GM21447 (cell line): ENCODE results near the gene EPHA7.

Source experiments
- ATAC-seq: cut with Tn5 transposase; IDR thresholded peaks from one replicate; pipeline ENCODE4 v1.9.1; 2021; ENCODE audit not compliant: unreplicated experiment

The EPHA7 gene

DNA sequence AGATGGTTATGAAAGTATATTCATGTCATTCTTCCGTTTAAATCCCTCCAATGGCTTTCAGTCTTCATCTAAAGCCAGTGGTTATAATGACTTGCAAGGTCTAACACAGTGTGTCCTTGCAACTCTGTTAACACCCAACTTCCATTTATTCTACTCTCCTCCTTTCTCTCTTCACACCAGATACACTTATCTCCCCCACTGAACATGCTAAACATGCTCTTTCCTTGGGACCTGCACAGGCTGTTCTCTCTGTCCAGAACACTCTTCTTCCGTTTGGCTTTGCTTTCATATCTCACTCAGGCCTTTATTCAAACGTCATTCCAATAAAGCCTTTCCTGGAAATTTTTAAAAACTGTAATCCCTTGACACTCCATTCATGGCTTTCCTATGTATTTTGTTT lies 91.5 kb downstream of the EPHA7 start:
- ATAC-seq: no peak

DNA sequence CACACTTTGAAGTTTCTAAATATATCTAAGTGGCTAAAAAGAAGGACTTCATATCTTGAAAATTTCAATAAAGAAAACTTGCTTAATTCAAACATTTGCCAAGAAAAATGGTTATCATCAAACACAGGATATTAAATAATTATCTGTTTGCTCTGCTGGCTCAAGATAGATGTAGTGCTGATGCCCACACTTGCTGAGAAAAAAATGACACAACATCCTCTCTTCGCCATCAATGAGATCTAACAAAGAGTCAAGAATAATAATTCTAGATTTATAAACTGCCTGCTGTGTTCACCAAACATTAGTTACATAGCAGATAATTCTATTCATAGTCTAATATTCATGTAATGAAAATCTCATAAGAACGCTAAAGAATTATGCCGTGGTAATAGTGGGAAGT lies 93.6 kb downstream of the EPHA7 start:
- ATAC-seq: no peak

DNA sequence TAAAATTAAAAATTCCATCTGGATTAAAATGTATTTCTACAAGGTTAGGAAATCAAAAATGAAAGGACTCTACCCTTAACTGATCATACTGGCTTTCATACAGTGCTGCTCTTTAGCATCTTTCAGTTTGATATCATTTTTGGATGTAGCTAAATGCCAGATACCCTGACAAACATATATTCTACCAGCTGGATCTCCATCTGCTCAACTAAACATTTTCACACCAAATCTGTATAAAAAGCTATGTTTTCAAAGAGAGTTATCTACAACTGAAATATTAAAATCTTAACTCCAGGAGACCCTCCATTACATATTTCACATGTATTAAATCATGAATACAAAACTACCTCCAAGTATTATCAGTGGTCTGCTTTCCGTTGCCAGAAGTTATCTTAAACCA lies 95.7 kb downstream of the EPHA7 start:
- ATAC-seq: no peak

DNA sequence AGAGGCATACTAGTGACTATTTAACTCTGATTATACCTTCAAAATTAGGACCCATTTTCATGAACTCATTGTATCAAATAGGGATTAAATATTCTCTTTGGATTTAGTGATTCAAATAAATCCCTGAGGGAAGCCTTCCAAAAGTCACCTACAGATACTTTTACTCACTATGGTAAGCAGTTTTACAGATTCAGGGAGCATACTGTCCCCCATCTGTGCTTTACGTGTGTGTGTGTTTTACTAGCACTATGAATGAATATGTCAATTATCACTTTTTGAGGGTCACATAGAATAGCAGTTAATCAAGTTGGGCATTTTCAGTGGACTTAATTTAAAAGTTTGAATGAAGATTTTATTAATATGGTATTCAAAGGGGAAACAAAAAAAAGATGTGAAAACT lies 96.7 kb downstream of the EPHA7 start:
- no peak for ATAC-seq

DNA sequence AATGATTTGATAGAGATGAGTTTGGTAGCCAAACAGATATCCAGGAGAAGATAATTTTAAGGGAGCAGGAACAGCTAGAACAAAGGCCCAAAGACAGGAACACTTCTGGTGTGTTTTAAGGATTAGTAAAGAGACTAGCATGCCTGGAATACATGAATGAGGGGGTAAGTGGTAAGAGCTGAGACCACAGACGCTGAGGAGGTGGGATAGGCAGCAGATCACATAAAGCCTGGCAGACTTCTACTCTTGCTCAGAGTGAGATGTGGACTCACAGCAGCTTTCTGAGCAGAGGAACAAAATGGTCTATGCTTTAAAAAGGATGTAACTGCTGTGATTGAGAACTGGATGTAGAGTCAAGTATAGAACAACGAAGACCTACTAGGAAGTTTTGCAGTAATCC lies 100.1 kb downstream of the EPHA7 start:
- no peak for ATAC-seq

DNA sequence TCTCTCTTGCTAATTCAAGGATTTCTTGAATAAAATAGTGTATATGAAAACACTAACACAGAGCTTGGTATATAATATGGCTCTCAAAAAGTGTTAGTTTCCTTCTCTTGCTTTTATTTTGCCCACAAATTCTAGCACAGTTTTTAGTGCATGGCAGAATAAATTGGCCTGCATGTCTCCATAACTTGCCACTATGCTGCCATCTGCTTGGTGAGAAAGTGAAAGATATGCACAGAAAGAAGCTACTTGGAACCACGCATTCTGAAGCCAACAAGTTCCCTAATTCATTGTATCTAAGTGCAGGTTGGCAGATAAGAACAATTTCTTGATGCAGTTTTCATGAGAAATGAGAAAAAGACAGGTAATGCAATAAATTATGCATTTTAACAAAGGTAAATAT lies 101.2 kb downstream of the EPHA7 start:
- ATAC-seq: no peak

DNA sequence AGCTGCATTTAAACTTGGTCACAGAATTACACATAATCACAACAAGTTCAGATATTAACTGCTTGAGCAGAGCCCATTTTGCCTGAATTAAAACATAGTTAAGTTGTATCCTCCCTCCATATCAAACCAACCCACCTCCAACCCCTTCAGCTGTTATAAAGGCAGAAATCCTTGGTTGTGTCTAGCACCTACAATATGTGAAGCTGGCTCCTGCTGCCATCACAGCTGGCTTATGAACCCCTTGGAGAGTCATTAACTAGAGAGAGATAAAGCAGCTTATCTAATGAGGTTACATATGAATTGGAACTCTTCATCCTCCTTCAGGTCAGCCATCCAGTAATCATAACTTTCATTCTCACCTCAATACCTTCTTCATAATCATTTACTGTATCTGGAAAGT lies 101.8 kb downstream of the EPHA7 start:
- no peak for ATAC-seq

DNA sequence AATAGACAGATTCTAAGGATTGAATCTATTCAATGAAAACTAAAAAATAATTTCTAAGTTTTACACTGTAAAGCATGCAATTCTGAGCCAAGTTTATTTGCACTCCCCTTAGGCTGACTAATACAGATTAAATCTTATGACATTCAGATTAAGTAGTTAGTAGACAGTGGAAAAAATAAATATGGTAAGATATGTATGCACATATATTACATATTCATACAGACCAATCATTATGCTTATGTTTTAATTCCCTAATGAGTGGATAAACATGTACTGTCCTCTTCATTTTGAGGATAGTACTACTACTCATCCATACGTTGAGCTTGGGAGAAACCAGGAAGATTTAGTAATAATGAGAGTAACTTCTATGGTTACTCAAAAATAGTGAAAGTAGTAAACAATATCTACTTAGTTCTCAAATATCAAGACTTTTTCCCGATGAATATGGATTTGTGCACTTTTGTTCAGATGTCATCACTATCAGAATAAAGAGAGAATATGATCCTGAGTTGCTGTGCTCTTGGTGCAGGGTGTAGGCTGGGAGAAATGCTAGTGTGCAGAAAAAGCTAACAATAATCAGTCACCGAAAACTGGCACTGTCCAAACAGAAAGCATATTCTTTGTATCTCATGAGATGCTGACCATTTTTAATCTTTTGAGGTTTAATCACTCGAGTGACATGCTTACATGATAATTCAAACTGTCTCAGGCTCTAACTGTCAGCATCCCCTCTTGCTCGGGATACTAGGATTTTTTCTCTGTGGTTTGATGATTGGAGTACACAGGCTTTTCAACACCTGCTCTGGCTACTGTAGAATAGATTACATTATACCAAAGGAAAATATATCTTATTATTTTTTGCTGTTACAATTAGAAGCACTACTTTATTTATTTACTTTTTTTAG lies 111.6 kb downstream of the EPHA7 start:
- no peak for ATAC-seq

DNA sequence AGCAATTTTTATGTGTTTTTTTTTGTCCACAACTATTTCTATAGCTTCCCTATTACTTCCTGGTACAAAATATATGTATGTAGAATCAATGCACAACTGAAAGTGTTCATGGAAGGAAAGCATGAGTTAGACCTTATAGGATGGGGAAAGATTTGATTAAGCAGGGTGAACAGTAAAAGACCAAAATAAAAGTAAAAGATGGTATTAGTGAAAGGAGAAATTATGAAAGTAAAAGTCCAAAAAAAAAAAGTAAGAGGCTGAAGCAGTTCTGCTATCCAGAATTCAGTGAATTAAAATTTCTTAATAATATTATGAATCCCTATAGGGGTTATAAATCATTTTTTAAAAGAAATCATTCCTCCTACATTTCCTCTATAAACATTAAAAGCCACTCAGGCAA lies 114.3 kb downstream of the EPHA7 start:
- ATAC-seq: no peak

DNA sequence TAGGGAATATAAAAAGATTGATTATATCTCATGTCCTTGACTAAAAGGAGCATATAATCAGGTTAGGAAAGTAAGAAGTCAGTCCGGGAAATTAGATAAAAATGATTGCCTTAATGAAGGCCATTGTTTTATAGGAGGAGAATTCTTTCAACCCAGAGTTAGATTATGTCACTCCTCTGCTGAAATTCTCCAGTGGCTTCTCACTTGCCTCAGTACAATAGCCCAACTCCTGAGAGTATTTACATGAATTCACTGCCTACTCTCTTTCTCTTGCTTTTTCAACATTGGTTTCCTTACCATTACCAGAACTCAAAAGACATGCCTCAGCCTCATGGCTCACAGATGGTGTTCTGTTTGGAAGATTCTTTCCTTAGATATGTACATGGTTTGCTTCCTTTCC lies 114.9 kb downstream of the EPHA7 start:
- ATAC-seq: no peak

DNA sequence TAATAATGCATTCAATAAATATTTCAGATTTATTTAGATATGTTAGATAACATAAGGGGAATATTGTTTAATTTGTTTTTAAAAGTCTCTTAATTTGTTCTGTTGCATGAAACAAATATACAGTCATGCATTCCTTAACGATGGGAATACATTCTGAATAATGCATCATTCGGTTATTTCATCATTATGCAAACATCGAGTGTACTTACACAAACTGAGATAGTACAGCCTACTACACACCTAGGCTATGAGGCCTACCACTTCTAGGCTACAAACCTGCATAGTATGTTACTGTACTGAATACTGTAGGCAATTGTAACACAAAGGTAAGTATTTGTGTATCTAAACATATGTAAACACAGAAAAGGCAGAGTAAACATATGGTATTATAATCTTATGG lies 118.7 kb downstream of the EPHA7 start:
- ATAC-seq: no peak

DNA sequence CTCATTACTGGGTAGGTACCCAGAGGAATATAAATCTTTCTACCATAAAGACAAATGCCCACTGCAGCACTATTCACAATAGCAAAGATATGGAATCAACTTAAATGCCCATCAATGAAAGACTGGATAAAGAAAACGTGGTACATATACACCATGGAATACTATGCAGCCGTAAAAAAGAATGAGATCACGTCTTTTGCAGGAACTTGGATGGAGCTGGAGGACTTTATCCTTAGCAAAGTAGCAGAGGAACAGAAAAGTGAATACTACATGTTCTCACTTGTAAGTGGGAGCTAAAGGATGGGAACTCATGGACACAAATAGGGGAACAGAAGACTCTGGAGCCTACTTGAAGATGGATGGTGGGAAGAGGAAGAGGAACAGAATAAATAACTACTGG lies 119.7 kb downstream of the EPHA7 start:
- no peak for ATAC-seq

DNA sequence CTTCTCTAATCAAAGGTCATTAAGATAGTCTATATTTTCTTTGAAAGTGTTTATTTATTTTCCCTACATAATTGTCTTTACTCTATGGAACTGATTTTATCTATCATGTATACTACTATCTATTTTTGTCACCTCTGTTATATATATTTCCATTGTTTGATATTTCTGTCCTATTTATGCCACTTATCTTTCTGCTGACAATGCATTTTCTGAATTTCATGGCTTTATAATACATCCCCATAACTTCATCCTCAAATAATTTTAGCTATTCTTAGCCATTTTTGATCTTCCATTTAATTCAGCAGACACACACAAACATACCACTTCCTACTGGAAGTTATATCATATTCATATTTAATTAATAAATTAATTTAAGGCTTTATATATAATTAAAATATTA lies 123.7 kb downstream of the EPHA7 start:
- no peak for ATAC-seq

DNA sequence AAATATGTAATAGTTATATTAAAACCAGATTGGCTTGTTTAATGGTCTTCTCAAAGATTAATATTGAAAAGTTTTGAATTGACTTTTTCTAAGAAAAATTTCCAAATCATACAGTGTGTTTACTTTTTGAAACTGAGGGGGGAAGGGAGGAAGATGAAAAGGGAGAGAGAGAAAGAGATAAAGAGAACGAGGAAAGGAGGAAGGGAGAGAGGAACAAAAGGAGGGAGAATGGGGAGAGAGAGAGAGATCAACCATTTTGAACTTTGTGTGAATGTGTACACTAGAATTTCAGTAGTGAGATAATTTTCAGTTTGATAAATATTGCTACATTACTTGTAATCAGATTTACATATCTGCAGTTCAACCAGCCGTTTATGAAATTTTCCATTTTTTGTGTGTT lies 124.5 kb downstream of the EPHA7 start:
- no peak for ATAC-seq

DNA sequence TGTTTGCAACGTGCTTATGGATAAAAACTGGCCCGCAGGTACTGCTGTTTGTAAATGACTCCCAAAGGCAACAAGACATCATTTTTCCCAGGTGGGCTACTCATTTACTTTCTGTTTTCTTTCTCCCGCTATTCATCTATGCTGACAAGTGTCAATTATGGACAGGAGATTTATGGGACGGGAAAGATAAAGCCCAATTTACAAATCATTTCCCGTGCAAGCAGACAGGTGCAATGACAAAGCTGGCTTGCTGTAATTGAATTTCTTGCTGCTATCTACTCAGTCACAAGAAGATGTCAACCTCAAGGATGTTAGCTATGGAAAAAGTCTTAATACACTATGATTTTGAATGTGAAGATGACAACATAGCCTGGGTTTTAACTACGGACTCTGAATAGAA lies 125.5 kb downstream of the EPHA7 start:
- ATAC-seq: no peak

DNA sequence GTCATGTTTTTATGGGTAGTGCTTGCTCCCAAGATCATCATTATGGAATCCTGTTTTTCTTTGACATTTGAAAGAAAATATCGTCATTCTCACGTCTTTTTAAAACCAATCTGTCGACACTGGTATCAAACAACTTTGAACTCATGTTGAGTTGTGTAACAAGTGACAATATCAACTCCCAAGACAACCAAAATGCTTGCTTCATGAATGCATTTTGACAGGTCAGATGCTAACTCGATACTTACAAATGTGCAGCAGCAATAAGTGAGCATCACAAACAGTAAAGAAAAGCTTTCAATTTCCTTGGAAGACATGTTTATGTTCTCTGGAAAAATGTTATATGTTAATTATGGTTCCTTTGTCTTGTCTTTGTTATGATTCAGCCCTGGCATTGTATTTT lies 125.9 kb downstream of the EPHA7 start:
- no peak for ATAC-seq

DNA sequence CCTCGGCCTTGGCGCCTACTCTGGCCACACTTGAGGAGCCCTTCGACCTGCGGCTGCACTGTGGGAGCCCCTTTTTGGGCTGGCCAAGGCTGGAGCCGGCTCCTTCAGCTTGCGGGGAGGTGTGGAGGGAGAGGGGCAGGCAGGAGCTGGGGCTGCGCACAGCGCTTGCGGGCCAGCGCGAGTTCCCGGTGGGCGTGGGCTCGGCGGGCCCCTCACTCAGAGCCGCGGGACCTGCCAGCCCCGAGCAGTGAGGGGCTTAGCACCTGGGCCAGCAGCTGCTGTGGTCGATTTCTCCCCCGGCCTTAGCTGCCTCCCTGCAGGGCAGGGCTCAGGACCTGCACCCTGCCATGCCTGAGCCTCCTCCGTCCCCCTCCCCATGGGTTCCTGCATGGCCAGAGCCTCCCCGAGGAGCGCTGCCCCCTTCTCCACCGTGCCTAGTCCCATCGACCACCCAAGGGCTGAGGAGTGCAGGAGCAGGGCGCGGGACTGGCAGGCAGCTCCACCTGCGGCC lies 136.8 kb downstream of the EPHA7 start:
- ATAC-seq: no peak

DNA sequence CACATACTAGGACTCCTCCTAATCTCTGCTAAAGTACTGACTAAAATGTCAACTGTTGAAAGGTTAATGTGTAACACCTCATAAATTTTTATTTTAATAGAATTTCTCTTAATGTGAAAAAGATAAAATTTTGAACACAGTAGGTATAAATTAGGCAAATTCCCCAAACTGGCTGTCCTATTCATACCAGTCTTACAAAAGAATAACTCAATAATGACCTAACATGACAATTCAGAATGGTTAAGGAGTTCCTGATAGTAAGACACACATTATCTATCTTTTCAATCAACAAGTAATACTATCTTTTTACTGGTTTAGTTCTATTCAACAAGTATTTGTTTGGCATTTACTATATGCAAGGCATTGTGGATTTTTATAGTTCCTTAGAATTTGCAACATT lies 141.1 kb downstream of the EPHA7 start:
- ATAC-seq: no peak

DNA sequence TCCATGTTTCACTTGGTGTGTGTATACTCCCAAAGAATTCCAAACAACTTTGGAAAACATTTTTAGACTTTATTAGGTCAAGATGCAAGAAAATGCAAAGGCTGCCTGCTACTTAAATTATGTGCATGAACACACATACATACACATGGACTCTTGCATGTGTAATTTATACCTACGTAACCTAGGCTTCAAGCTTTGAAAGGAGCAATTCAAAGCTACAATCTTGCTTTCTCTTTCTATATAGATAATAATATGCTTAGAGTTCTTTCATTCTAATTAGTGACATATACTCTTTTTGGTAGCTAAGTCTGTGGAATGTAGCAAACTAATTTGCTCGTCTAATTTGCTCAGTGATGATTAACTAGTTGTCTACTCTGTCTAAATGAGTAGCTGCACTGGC lies 146.5 kb downstream of the EPHA7 start:
- ATAC-seq: no peak

DNA sequence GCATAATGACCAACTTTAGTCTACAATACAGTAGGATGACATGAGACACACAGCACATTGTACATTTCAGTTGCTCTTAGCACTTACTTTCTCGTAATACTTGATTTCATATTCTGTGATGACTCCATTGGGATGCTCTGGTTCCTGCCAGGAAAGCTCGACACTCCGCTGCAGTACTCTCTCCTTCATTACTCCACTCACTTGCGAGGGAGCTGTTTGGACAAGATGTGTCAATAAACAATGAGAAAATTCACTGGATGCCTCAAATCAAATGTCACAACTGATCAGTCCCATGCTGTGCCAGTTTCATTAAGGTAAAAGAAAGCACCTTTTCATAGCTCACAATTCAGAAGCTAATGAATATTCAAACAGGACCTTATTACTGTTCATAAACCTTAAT lies 147.1 kb downstream of the EPHA7 start:
- no peak for ATAC-seq

DNA sequence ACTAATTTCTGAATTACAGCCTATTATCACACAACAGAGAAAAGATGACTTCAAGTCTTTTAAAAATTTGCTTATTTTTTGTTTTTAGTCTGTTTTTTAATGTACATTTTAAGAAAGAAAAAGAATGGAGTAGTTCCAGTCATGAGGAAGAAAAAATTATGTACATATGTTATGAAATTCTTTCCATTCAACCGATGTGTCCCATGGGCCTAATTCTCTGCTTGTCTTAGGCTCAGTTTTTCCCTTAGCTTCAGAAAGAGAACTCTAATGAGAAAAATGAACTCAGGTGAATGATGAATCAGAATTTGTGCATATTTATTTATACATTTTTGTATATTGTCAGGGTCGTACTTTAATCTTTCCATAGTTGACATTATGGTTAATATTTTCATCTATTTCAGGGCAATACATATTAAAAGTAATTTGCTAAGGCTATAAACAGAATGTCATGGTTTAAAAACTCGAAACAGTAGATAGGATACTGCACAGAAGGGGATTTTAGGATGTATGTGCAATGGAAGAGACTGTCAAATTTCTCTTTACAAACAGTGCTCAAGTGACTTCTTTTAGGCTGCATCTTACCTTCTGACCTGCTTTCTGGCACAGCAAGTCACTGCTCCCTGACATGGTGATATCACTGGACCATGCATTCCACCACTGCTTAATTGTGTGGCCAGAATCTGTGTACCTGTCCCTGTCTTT lies 153.1 kb downstream of the EPHA7 start:
- no peak for ATAC-seq

DNA sequence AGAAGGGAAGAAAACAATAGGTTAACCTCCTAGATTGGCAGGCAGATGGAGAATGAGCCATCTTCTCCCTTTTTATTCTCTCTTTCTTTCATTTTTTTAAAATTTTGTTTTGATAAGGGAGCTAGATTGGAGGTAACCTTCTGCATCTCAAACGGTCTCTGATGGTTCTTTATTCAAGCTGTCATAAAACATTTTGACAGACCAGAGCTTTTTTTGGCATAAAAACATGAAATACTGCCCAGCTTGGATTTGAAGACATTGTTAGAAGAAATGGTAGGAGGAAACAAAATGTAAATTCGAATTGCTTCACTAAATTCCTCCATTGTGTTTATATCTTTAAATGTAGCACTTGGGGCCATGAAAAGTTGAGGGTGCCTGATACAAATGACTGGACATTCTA lies 158.5 kb downstream of the EPHA7 start:
- ATAC-seq: no peak
